ENCODE measurements around the gene KRTAP5-3.

DNA sequence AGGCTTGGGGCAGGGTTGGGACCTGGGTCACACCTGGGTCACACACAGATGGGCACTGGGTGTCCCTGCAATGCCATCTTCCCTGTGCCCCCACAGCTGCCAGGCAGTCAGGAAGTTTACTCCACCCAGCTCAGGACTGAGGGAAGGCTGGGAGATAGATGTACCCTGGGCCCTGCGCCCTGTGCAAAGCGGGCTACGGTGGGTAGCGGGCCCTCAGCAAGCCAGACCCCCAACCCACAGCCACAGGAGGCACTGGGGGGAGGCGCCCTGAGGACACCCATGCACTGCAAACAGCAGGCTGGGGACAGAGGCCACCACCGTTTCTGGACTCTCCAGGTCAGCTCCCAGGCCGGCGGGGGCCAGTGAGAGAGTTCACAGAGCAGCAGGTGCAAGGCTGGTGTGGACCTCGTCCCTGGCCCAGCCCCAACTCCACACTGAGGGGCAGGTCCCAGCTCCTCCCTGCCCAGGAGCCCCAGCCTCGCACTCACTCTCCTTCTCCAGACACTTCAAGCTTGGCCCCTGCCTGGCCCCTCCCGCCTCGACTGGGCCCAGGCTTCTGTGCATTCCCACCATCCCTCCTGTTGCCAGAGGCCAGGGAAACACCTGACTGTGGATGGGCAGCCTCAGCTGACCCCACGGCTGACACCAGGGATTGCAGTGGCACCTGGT, 41.1 kb downstream of the KRTAP5-3 start:
- TF ChIP-seq BCL11A (IDR thresholded peaks at IDR 0.05; ENCODE audit: low read depth in 2 of 2, low read length in 2 of 2): no peak
- TF ChIP-seq, protein P1, sequence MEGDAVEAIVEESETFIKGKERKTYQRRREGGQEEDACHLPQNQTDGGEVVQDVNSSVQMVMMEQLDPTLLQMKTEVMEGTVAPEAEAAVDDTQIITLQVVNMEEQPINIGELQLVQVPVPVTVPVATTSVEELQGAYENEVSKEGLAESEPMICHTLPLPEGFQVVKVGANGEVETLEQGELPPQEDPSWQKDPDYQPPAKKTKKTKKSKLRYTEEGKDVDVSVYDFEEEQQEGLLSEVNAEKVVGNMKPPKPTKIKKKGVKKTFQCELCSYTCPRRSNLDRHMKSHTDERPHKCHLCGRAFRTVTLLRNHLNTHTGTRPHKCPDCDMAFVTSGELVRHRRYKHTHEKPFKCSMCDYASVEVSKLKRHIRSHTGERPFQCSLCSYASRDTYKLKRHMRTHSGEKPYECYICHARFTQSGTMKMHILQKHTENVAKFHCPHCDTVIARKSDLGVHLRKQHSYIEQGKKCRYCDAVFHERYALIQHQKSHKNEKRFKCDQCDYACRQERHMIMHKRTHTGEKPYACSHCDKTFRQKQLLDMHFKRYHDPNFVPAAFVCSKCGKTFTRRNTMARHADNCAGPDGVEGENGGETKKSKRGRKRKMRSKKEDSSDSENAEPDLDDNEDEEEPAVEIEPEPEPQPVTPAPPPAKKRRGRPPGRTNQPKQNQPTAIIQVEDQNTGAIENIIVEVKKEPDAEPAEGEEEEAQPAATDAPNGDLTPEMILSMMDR (IDR thresholded peaks at IDR 0.05; ENCODE audit: control extremely low read depth in 1 of 3, insufficient read depth in 1 of 3, low read depth in 1 of 3, low read length in 3 of 3): no peak
- no peak for TF ChIP-seq POLR2A (IDR thresholded peaks at IDR 0.05; ENCODE audit: control extremely low read depth in 1 of 2, low read depth in 2 of 2, low read length in 2 of 2)
- no peak for TF ChIP-seq CBX5 (IDR thresholded peaks at IDR 0.05; ENCODE audit: low read depth, low read length)
- TF ChIP-seq EP300 (IDR thresholded peaks at IDR 0.05; ENCODE audit: borderline replicate concordance in 1 of 2, low read depth in 2 of 2, low read length in 2 of 2): no peak
- TF ChIP-seq POLR2AphosphoS5 (IDR thresholded peaks at IDR 0.05; ENCODE audit: low read depth, low read length): no peak
- TF ChIP-seq EZH2 (IDR thresholded peaks at IDR 0.05; ENCODE audit: low read depth, low read length, severe bottlenecking): no peak
- no peak for TF ChIP-seq CEBPB (IDR thresholded peaks at IDR 0.05; ENCODE audit: low read depth, low read length)

Data from H1 (cell line).